ENCODE measurements around the gene CPN1. TPM values are rescaled to one million over a fixed set of nuclear protein-coding genes. Genes with fewer than 3 reads are reported as not detected.

The CPN1 gene
- total RNA-seq, 1 donor = not detected

DNA sequence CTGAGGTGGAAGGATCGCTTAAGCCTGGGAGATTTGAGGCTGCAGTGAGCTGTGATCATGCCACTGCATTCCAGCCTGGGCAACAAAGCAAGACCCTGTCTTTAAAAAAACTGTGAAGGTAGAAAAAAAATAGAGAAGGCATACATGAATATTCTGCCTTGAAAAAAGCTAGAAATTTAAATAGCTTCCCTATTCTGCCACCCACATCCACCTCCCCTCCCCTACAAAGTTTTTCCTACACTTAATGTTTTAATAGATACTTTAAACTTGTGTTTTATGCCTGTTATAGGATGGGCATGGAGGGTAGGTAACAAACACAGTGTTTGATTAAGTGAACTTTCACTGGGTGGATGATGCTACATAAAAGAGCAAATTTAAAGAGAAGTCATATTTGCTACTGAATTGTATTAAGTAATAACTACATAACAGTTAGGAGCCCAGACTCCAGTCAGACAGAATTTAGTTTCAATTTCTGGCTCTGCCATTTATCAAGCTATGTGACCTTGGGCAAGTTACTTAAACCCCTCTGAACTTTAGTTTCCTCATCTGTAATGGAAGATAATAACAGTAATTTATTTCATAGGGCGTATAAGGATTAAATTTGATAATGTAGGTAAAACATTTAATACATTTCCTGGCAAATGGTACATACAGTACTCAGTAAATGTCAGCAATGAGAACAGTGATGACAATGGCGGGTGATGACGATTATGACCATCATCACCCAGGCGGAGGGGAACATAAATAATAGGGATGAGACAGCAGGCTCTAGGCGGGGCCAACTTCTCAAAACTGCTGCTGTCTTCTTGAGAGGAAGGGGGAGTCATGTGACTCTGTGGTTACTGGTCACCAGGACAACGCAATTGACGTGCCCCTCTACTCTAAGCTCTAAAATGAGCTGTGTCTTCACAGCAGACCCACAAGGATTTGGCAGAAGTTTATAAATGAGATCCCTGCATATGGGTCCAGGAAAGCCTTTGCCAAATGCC is 87.7 kb downstream of the CPN1 start:
- no peak overlapping the region for H3K4me3 ChIP-seq (ENCODE audit: low read depth, low read length)
- peak; percentile 89 for DNase-seq (ENCODE audit: low read depth)

More for the DNA sequence above, 87.7 kb downstream of the CPN1 start:
- TF ChIP-seq CTCF (IDR thresholded peaks at IDR 0.05; ENCODE audit: insufficient read depth, low read length) = no peak

Other genes starting within 250 kb of the CPN1 start
- gene DNMBP, start 71.9 kb downstream of the CPN1 start, total RNA-seq (ENCODE audit: low replicate concordance) = 24.9 and 62.4 TPM in 2 replicates
- gene ERLIN1, start 104.2 kb upstream of the CPN1 start, total RNA-seq (ENCODE audit: low replicate concordance) = 49.1 and 53.6 TPM in 2 replicates
- 25.0 and 30.3 TPM in 2 replicates for gene CHUK, start 147.7 kb upstream of the CPN1 start, total RNA-seq (ENCODE audit: low replicate concordance)
- 15.0 and 28.1 TPM in 2 replicates for gene CWF19L1, start 185.8 kb upstream of the CPN1 start, total RNA-seq (ENCODE audit: low replicate concordance)
- 56.8 and 68.8 TPM in 2 replicates for gene BLOC1S2, start 204.8 kb upstream of the CPN1 start, total RNA-seq (ENCODE audit: low replicate concordance)
- not detected in 2 replicates for gene PKD2L1, start 248.4 kb upstream of the CPN1 start, total RNA-seq (ENCODE audit: low replicate concordance)